IgD-negative memory B cell (primary cell): ENCODE results near the gene HSD3B1. TPM values are rescaled to one million over a fixed set of nuclear protein-coding genes. Genes with fewer than 3 reads are reported as not detected.
"Not testable (repeated sequence)": the region's sequence is repeated elsewhere in the genome, so short reads cannot be mapped to it uniquely, and the experiment has no call there.

Experiments
- H3K27ac Mint-ChIP-seq, 3 donors: one replicate each; pipeline ENCODE4 v1.8.0; 2020 to 2022; ENCODE audit warnings: mild to moderate bottlenecking in 3 of 3, mixed read lengths in 3 of 3, moderate library complexity in 1 of 3
- H3K27me3 Mint-ChIP-seq: one replicate; pipeline ENCODE4 v1.8.0; 2021; ENCODE audit warnings: mixed read lengths
- H3K36me3 Mint-ChIP-seq: one replicate; pipeline ENCODE4 v1.8.0; 2020; ENCODE audit warnings: mild to moderate bottlenecking, mixed read lengths
- H3K4me1 Mint-ChIP-seq, 3 donors: one replicate each; pipeline ENCODE4 v1.8.0; 2020 to 2022; ENCODE audit warnings: mixed read lengths in 3 of 3, mild to moderate bottlenecking in 1 of 3
- H3K4me3 Mint-ChIP-seq, 4 donors: one replicate each; pipeline ENCODE4 v1.8.0; 2020 to 2022; ENCODE audit warnings: mild to moderate bottlenecking in 4 of 4, mixed read lengths in 4 of 4, moderate library complexity in 3 of 4
- H3K9me3 Mint-ChIP-seq, 3 donors: one replicate each; pipeline ENCODE4 v1.8.0; 2020 to 2021; ENCODE audit warnings: mixed read lengths in 3 of 3, mild to moderate bottlenecking in 1 of 3
- polyA plus RNA-seq: library from polyadenylated mRNA; unstranded; fragments of 300-500 nt; fragmentation: Illumina TruSeq; gene quantifications from one replicate; pipeline ENCODE4 v1.2.3, GENCODE V29; 2021

HSD3B1 gene
- polyA plus RNA-seq, 1 donor from 2014 or later: not detected

DNA sequence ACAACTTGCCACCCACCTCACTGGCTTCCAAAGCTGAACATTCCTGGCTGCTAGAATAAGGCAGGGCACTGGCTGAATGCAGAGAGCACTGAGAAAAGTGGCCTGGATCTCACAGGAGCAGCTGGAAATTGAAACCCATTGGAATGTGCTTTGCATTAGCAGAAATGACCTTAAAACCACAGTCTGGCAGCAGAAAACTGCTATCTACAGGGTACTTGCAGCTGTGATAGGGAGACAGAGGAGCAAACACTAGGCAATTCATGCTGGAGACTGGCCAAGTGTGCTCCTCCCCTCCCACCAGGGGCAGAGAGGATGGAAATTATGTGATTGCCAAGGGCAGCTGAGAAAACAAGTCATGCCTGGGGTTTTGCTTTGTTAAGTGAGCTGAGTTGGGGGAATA is 47.2 kb downstream of the HSD3B1 start:
- H3K27ac Mint-ChIP-seq: no peak overlapping the region
- no peaks in the 10 kb centered on the region for H3K9me3 Mint-ChIP-seq
- H3K4me1 Mint-ChIP-seq: peaks cover 16 to 21% (median 20%) of the 10 kb centered on the region in 3 donors
- no peaks in the 10 kb centered on the region for H3K36me3 Mint-ChIP-seq
- H3K27me3 Mint-ChIP-seq: no peaks in the 10 kb centered on the region
- no peak overlapping the region for H3K4me3 Mint-ChIP-seq

GRCh38 chr1:119556423-119556822 is 49.4 kb downstream of the HSD3B1 start:
- Mint-ChIP-seq H3K36me3 (no peaks in the 10 kb centered on the region), H3K4me1 (peaks cover 16 to 17% (median 16%) of the 10 kb centered on the region in 3 donors), H3K27me3 (no peaks in the 10 kb centered on the region), H3K27ac (no peak overlapping the region), H3K9me3 (no peaks in the 10 kb centered on the region), H3K4me3 (no peak overlapping the region)

DNA sequence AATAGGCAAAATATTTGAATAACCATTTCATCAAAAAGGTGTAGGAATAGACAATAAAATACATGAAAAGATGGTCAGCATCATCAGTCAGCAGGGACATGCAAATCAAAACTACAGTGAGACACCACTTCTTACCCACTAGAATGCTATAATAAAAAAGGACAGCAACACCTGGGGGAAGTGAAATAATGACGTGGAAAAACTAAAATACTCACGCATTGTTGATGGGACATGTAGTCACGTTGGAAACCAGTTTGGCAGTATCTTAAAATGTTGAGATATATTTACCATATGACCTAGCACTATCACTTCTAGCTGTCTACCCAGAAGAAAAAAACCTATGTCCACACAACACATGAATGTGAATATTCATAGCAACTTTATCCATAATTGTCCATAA is 53.4 kb downstream of the HSD3B1 start:
- H3K4me3 Mint-ChIP-seq: not testable (repeated sequence)

GRCh38 chr1:119564548-119564947 is 57.5 kb downstream of the HSD3B1 start:
- peaks cover 20 to 57% (median 47%) of the 10 kb centered on the region in 3 donors for H3K4me1 Mint-ChIP-seq
- H3K27ac Mint-ChIP-seq: peak overlapping the region; percentile 69 to 98 (median 87)
- peaks cover 5% of the 10 kb centered on the region for H3K27me3 Mint-ChIP-seq
- no peaks in the 10 kb centered on the region for H3K9me3 Mint-ChIP-seq
- peaks cover 1% of the 10 kb centered on the region for H3K36me3 Mint-ChIP-seq
- peak overlapping the region; percentile 23 to 90 (median 44) for H3K4me3 Mint-ChIP-seq

More for the DNA sequence above, 53.4 kb downstream of the HSD3B1 start:
- not testable (repeated sequence) for H3K27ac Mint-ChIP-seq, H3K27me3 Mint-ChIP-seq, H3K9me3 Mint-ChIP-seq, H3K36me3 Mint-ChIP-seq
- peaks cover 10 to 23% (median 19%) of the 10 kb centered on the region in 3 donors for H3K4me1 Mint-ChIP-seq

Other genes with a start within 250 kb of the HSD3B1 start
- gene HAO2, start 138.4 kb upstream of the HSD3B1 start, polyA plus RNA-seq: not detected
- not detected for gene HSD3B2, start 92.1 kb upstream of the HSD3B1 start, polyA plus RNA-seq
- not detected for gene ZNF697, start 141.1 kb downstream of the HSD3B1 start, polyA plus RNA-seq
- gene PHGDH, start 204.7 kb downstream of the HSD3B1 start, polyA plus RNA-seq: 14.6 TPM